Right renal pelvis (tissue), 4 donors: ENCODE data around the gene NRF1. TPM values are rescaled to one million over a fixed set of nuclear protein-coding genes. Genes with fewer than 3 reads are reported as not detected.

ENCODE experiments used
- DNase-seq, 4 donors: peaks; one replicate each; pipeline ENCODE4 v3.0.0-alpha.2; 2013; ENCODE audit warnings: low read depth in 4 of 4, low spot score in 3 of 4, missing footprints in 1 of 4
- polyA plus RNA-seq, 4 donors: library from polyadenylated mRNA; unstranded; fragments of 120-200 nt; gene quantifications; one replicate each; pipeline ENCODE4 v1.2.1, GENCODE V29; 2013; ENCODE audit not compliant: insufficient read length in 4 of 4

The NRF1 gene
- polyA plus RNA-seq, 4 donors, result 19.2 to 23.0 (median 22.0) TPM

- DNase-seq, result no peak
These were observed 167.5 kb downstream of the NRF1 start for GRCh38 chr7:129778770-129779601.

GRCh38 chr7:129779602-129780256 lies 168.2 kb downstream of the NRF1 start:
- no peak for DNase-seq

- no peak for DNase-seq
These were observed 168.9 kb downstream of the NRF1 start for GRCh38 chr7:129780257-129780973.

GRCh38 chr7:129780974-129781927 lies 169.7 kb downstream of the NRF1 start:
- DNase-seq, result no peak

GRCh38 chr7:129781928-129782817 lies 170.7 kb downstream of the NRF1 start:
- no peak for DNase-seq

GRCh38 chr7:129782818-129783583 lies 171.5 kb downstream of the NRF1 start:
- no peak for DNase-seq

GRCh38 chr7:129783584-129783919 lies 172.0 kb downstream of the NRF1 start:
- no peak for DNase-seq

GRCh38 chr7:129784437-129784782 lies 172.9 kb downstream of the NRF1 start:
- no peak for DNase-seq

- no peak for DNase-seq
These were observed 173.5 kb downstream of the NRF1 start for GRCh38 chr7:129784783-129785684.

GRCh38 chr7:129785685-129786514 lies 174.4 kb downstream of the NRF1 start:
- DNase-seq, result no peak

GRCh38 chr7:129786825-129787563 lies 175.5 kb downstream of the NRF1 start:
- DNase-seq, result no peak

GRCh38 chr7:129789000-129789399 lies 177.5 kb downstream of the NRF1 start:
- DNase-seq, result no peak

- no peak for DNase-seq
These were observed 178.1 kb downstream of the NRF1 start for GRCh38 chr7:129789652-129790051.

- DNase-seq, result no peak
These were observed 178.6 kb downstream of the NRF1 start for GRCh38 chr7:129790136-129790535.

- DNase-seq, result no peak
These were observed 181.2 kb downstream of the NRF1 start for GRCh38 chr7:129792721-129793120.
